GM23248 (cell line): ENCODE results near the gene TSPAN4. TPM values are rescaled to one million over a fixed set of nuclear protein-coding genes. Genes with fewer than 3 reads are reported as not detected.

Experiments used
- DNase-seq: peaks from one replicate; pipeline ENCODE4 v3.0.0-alpha.2; 2015
- H2AFZ ChIP-seq: fragments of 200-600 bp; sonication (generic); 2 replicates; pipeline ENCODE4 v1.6.1; 2016; ENCODE audit warnings: antibody characterized with exemption
- H3F3A ChIP-seq: fragments of 200-600 bp; sonication (generic); 2 replicates; pipeline ENCODE4 v1.6.1; 2016; ENCODE audit warnings: mild to moderate bottlenecking, antibody characterized with exemption, mixed run types; ENCODE audit not compliant: insufficient read depth
- H3K27ac ChIP-seq: fragments of 200-600 bp; sonication (generic); 2 replicates; pipeline ENCODE4 v1.5.1; 2016; ENCODE audit warnings: mild to moderate bottlenecking
- H3K27me3 ChIP-seq: fragments of 200-600 bp; sonication (generic); replicated peaks from 2 replicates; pipeline ENCODE4 v1.6.1; 2016; ENCODE audit warnings: mild to moderate bottlenecking; ENCODE audit not compliant: insufficient read depth
- H3K36me3 ChIP-seq: fragments of 200-600 bp; sonication (generic); 2 replicates; pipeline ENCODE4 v1.6.1; 2016; ENCODE audit warnings: low read depth, mild to moderate bottlenecking
- H3K4me1 ChIP-seq: fragments of 200-600 bp; sonication (generic); 2 replicates; pipeline ENCODE4 v1.6.1; 2016; ENCODE audit warnings: mild to moderate bottlenecking; ENCODE audit not compliant: insufficient read depth
- H3K4me2 ChIP-seq: fragments of 200-600 bp; sonication (generic); one replicate; pipeline ENCODE4 v1.6.1; 2016; ENCODE audit warnings: mild to moderate bottlenecking; ENCODE audit not compliant: unreplicated experiment
- H3K4me3 ChIP-seq: fragments of 200-600 bp; sonication (generic); 2 replicates; pipeline ENCODE4 v1.5.1; 2016; ENCODE audit warnings: mild to moderate bottlenecking
- H3K79me2 ChIP-seq: fragments of 200-600 bp; sonication (generic); 2 replicates; pipeline ENCODE4 v1.6.1; 2016; ENCODE audit warnings: mild to moderate bottlenecking; ENCODE audit not compliant: insufficient read depth
- H3K9ac ChIP-seq: fragments of 200-600 bp; sonication (generic); 2 replicates; pipeline ENCODE4 v1.6.1; 2016; ENCODE audit warnings: mild to moderate bottlenecking
- H3K9me2 ChIP-seq: fragments of 200-600 bp; sonication (generic); 2 replicates; pipeline ENCODE4 v1.6.1; 2016; ENCODE audit warnings: mixed run types, mild to moderate bottlenecking, moderate library complexity; ENCODE audit not compliant: insufficient read depth
- H3K9me3 ChIP-seq: fragments of 200-600 bp; sonication (generic); one replicate; pipeline ENCODE4 v1.6.1; 2017; ENCODE audit warnings: low read depth
- H4K20me1 ChIP-seq: fragments of 200-600 bp; sonication (generic); 2 replicates; pipeline ENCODE4 v1.6.0; 2016; ENCODE audit not compliant: insufficient read depth
- EZH2 ChIP-seq: fragments of 200-600 bp; sonication (generic); IDR thresholded peaks from 2 replicates; pipeline ENCODE4 v1.6.1; 2018; ENCODE audit warnings: antibody characterized with exemption, mild to moderate bottlenecking; ENCODE audit not compliant: insufficient read depth, poor library complexity, severe bottlenecking
- EZH2phosphoT487 ChIP-seq: fragments of 200-600 bp; sonication (generic); IDR thresholded peaks from 2 replicates; pipeline ENCODE4 v1.6.1; 2018; ENCODE audit warnings: antibody characterized with exemption, moderate library complexity, mild to moderate bottlenecking, low read depth; ENCODE audit not compliant: insufficient read depth
- WGBS, 2 experiments: methylation state at CpG; one replicate each; pipeline ENCODE4 v1.1.6; 2015 to 2017; ENCODE audit warnings: low lambda C conversion rate in 2 of 2, low coverage in 1 of 2; ENCODE audit errors: missing lambda C conversion rate in 2 of 2; 5-methylcytosine and 5-hydroxymethylcytosine counted together
- in situ Hi-C: fragments of 300-500 bp; cut with MboI; formaldehyde crosslinking; loops from 2 replicates; pipeline ENCODE4 v1.15.0; 2020
- polyA plus RNA-seq: library from polyadenylated mRNA; unstranded; fragments of >200 nt; fragmentation: Nextera tagmentation; extraction: Ambion mirVana; gene quantifications from 2 replicates; pipeline ENCODE4 v1.2.1, GENCODE V29; 2016
- total RNA-seq: library from RNA; depleted of rRNA; stranded (reverse); fragments of >200 nt; shearing (Covaris generic); gene quantifications from 2 replicates; pipeline ENCODE4 v1.2.3, GENCODE V29; 2014

Gene TSPAN4
- total and polyA plus RNA-seq, 2 experiments from 2014 or later = 343 to 393 TPM

DNA sequence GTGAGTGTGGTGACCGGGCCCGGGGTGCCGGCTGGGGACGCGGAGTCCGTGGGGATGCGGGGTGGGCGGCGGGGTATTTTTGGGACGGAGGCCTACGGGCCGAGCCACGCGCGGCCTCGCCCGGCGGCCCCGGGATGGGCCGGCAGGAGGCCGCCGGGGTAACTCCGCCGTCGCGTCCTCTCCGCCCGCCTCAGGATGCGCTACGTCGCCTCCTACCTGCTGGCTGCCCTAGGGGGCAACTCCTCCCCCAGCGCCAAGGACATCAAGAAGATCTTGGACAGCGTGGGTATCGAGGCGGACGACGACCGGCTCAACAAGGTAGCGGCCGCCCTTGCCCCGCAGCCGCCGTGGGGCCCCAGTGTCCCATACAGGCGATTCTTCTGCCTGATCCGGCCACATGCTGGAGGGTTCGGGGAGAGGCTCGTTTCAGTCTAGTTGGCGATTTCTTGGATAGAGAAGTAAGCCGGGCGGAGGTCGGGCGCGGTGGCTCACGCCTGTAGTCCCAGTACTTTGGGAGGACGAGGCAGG, 32.5 kb upstream of the TSPAN4 start:
- Histone ChIP-seq H3K4me2 (peak overlapping the region; percentile 94), H3F3A (peaks cover 34% of the 10 kb centered on the region), H3K9me3 (no peaks in the 10 kb centered on the region), H3K27ac (peak overlapping the region; percentile 98), H3K79me2 (peaks cover 63% of the 10 kb centered on the region), H2AFZ (no peak overlapping the region), H4K20me1 (no peaks in the 10 kb centered on the region; the same call in 1 of the 2 replicates), H3K27me3 (no peaks in the 10 kb centered on the region), H3K9me2 (no peaks in the 10 kb centered on the region), H3K4me1 (peaks cover 20% of the 10 kb centered on the region), H3K4me3 (peak overlapping the region; percentile 86), H3K36me3 (peaks cover 19% of the 10 kb centered on the region), H3K9ac (peak overlapping the region; percentile 95)
- no peak for DNase-seq
- WGBS, 2 experiments = 1 to 2% methylated on average over 31 to 55 of the region's 55 CpGs
- TF ChIP-seq EZH2phosphoT487 (no peak), EZH2 (no peak)
- in situ Hi-C loops = no loop called here

DNA sequence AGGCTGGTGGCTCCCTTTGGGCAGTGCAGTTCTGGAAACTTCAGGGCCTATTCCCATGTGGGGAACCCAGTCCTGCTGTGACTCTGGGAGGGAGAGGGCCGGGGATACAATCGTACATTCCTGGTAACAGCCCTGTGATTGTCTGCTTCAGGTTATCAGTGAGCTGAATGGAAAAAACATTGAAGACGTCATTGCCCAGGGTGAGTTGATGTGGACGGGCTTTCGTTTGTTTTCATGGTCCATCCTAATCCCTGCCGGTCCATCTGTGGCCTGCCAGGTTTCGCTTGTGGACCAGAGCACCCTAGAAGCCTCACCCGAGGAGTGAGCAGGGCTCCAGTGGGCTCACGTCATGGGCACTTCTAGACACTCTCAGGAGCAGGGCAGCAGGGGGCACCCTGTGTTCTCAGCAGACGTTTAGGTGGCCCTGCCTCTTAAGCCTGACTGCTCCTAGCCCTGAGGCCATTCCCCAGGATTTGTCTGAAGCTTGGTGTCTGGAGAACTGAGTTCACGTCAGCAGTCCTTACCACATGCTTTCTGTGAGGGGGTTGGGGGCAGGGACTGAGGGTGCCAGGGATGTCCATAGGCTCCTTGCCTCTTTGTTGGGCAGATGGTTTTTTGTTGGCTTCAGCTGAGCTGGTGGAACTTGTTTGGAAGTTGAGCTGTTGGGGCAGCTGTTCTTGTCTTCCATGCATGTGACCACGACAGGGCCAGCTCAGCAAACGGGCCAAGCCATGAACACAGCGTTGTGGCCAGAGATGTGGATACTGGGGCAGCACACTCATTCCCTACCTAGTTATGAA, 31.0 kb upstream of the TSPAN4 start:
- 69 to 70% methylated on average over 14 of the region's 14 CpGs for WGBS, 2 experiments
- H3K4me1 ChIP-seq = peaks cover 20% of the 10 kb centered on the region
- H2AFZ ChIP-seq = no peak overlapping the region
- H3K27ac ChIP-seq = peak overlapping the region; percentile 32; the same call in 1 of the 2 replicates
- H3K4me3 ChIP-seq = peak overlapping the region; percentile 86
- peaks cover 19% of the 10 kb centered on the region for H3K36me3 ChIP-seq
- H3K79me2 ChIP-seq = peaks cover 63% of the 10 kb centered on the region
- H4K20me1 ChIP-seq = no peaks in the 10 kb centered on the region; the same call in 1 of the 2 replicates
- peak overlapping the region; percentile 95 for H3K9ac ChIP-seq
- peak; percentile 57 for DNase-seq
- in situ Hi-C loops = no loop called here
- no peaks in the 10 kb centered on the region for H3K9me2 ChIP-seq
- H3K9me3 ChIP-seq = no peaks in the 10 kb centered on the region
- H3F3A ChIP-seq = peaks cover 34% of the 10 kb centered on the region
- H3K4me2 ChIP-seq = peak overlapping the region; percentile 94
- TF ChIP-seq EZH2 (no peak), EZH2phosphoT487 (no peak)
- no peaks in the 10 kb centered on the region for H3K27me3 ChIP-seq

DNA sequence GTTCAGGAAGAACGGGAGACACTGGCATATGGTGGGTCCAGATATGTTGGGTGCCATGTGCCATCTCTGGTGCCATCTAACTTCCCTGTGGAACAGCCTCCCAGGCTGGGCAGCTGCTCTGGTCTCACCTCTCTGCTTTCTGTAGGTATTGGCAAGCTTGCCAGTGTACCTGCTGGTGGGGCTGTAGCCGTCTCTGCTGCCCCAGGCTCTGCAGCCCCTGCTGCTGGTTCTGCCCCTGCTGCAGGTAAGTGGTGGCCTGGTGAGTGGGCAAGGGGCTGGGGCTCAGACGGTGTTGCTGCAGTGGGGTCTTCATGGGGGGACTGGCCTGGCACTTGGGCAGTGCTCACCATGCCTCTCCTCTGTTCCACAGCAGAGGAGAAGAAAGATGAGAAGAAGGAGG, 30.3 kb upstream of the TSPAN4 start:
- no peaks in the 10 kb centered on the region; the same call in 1 of the 2 replicates for H4K20me1 ChIP-seq
- TF ChIP-seq EZH2phosphoT487 (no peak), EZH2 (no peak)
- no peak for DNase-seq
- no peaks in the 10 kb centered on the region for H3K9me2 ChIP-seq
- 79 to 84% methylated on average over 3 of the region's 3 CpGs for WGBS, 2 experiments
- no peak overlapping the region for H2AFZ ChIP-seq
- H3K4me3 ChIP-seq = no peak overlapping the region
- peaks cover 20% of the 10 kb centered on the region for H3K4me1 ChIP-seq
- H3K9me3 ChIP-seq = no peaks in the 10 kb centered on the region
- peaks cover 55% of the 10 kb centered on the region for H3K79me2 ChIP-seq
- H3F3A ChIP-seq = peaks cover 34% of the 10 kb centered on the region
- no peak overlapping the region for H3K4me2 ChIP-seq
- no peak overlapping the region for H3K27ac ChIP-seq
- no peaks in the 10 kb centered on the region for H3K27me3 ChIP-seq
- H3K36me3 ChIP-seq = peaks cover 19% of the 10 kb centered on the region
- in situ Hi-C loops = no loop called here
- H3K9ac ChIP-seq = peak overlapping the region; percentile 95; the same call in 1 of the 2 replicates

DNA sequence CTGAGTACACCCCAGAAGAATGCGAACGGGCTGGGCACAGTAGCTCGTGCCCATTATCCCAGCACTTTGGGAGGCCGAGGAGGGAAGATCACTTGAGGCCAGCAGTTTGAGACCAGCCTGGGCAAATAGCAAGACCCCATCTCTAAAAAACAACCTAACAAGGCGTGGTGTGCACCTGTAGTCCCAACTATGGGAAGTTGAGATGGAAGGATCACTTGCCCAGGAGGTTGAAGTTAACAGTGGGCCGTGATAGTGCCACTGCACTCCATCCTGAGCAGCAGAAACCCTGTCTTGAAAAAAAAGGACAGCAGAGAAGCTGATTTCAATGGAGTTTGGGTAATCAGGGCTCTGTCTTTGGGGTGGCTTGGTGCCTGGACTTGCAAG, 29.6 kb upstream of the TSPAN4 start:
- peaks cover 34% of the 10 kb centered on the region for H3F3A ChIP-seq
- no peak for TF ChIP-seq EZH2phosphoT487
- no peak for TF ChIP-seq EZH2
- peaks cover 48% of the 10 kb centered on the region for H3K79me2 ChIP-seq
- H3K9ac ChIP-seq = no peak overlapping the region
- H3K27me3 ChIP-seq = no peaks in the 10 kb centered on the region
- H3K9me2 ChIP-seq = no peaks in the 10 kb centered on the region
- no peaks in the 10 kb centered on the region for H3K9me3 ChIP-seq
- WGBS, 2 experiments = 75 to 79% methylated on average over 6 of the region's 6 CpGs
- H3K4me3 ChIP-seq = no peak overlapping the region
- in situ Hi-C loops = no loop called here
- H3K4me1 ChIP-seq = peaks cover 16% of the 10 kb centered on the region
- peaks cover 19% of the 10 kb centered on the region for H3K36me3 ChIP-seq
- H4K20me1 ChIP-seq = no peaks in the 10 kb centered on the region; the same call in 1 of the 2 replicates
- H3K27ac ChIP-seq = no peak overlapping the region
- H2AFZ ChIP-seq = no peak overlapping the region
- no peak overlapping the region for H3K4me2 ChIP-seq
- DNase-seq = no peak
